Measurements from ENCODE around the gene TOB1. TPM values are rescaled to one million over a fixed set of nuclear protein-coding genes. Genes with fewer than 3 reads are reported as not detected.

The TOB1 gene
- total RNA-seq, 1 experiment from 2014 or later = 15.0 TPM

Other genes with a start within 250 kb of the TOB1 start
- 6.4 and 9.1 TPM in 2 replicates for gene ABCC3, start 231.5 kb downstream of the TOB1 start, total RNA-seq (2014; rRNA removed; shearing (Covaris generic))
- gene ANKRD40, start 158.4 kb downstream of the TOB1 start, total RNA-seq (2014; rRNA removed; shearing (Covaris generic)) = 30.1 and 37.3 TPM in 2 replicates
- gene LUC7L3, start 146.8 kb downstream of the TOB1 start, total RNA-seq (2014; rRNA removed; shearing (Covaris generic)) = 41.7 and 45.9 TPM in 2 replicates
- not detected in 2 replicates for gene ANKRD40CL, start 98.8 kb downstream of the TOB1 start, total RNA-seq (2014; rRNA removed; shearing (Covaris generic))
- gene WFIKKN2, start 30.8 kb downstream of the TOB1 start, total RNA-seq (2014; rRNA removed; shearing (Covaris generic)) = not detected in 2 replicates